Left forelimb (tissue), 1 donor: ENCODE measurements around the gene MUCL3.
"Not testable (repeated sequence)": the region's sequence is repeated elsewhere in the genome, so short reads cannot be mapped to it uniquely, and the experiment has no call there.

Experiments used
- DNase-seq: peaks from one replicate; pipeline ENCODE4 v3.0.0-alpha.2; 2018; ENCODE audit warnings: low spot score

The MUCL3 gene

GRCh38 chr6:30979690-30980089 lies 38.9 kb downstream of the MUCL3 start:
- no peak for DNase-seq

- DNase-seq: no peak
Measured at GRCh38 chr6:30981942-30982772, 41.4 kb downstream of the MUCL3 start.

GRCh38 chr6:30983439-30983838 lies 42.7 kb downstream of the MUCL3 start, which contains the start of gene MUC21:
MUC21 (plus strand) TSS chr6:30983718; CDS start chr6:30983959, 241 bp downstream.
- no peak for DNase-seq

GRCh38 chr6:30985490-30985889 lies 44.7 kb downstream of the MUCL3 start:
- DNase-seq: no peak

GRCh38 chr6:30987304-30987703 lies 46.5 kb downstream of the MUCL3 start:
- DNase-seq: no peak

- DNase-seq: no peak
Measured at GRCh38 chr6:30988209-30988825, 47.5 kb downstream of the MUCL3 start.

GRCh38 chr6:30990422-30991086 lies 49.8 kb downstream of the MUCL3 start:
- DNase-seq: no peak

GRCh38 chr6:30991891-30992290 lies 51.1 kb downstream of the MUCL3 start:
- DNase-seq: no peak

GRCh38 chr6:30997301-30997700 lies 56.5 kb downstream of the MUCL3 start:
- no peak for DNase-seq

- DNase-seq: no peak
Measured at GRCh38 chr6:30998785-30999184, 58.0 kb downstream of the MUCL3 start.

- DNase-seq: not testable (repeated sequence)
Measured at GRCh38 chr6:31000067-31000860, 59.5 kb downstream of the MUCL3 start.

- DNase-seq: no peak
Measured at GRCh38 chr6:31001281-31001888, 60.6 kb downstream of the MUCL3 start.

GRCh38 chr6:31002471-31002870 lies 61.7 kb downstream of the MUCL3 start:
- DNase-seq: no peak
